Bronchus fibroblast of lung (primary cell): ENCODE measurements around the gene FAM90A26. TPM values are rescaled to one million over a fixed set of nuclear protein-coding genes. Genes with fewer than 3 reads are reported as not detected.

ENCODE experiments used
- total RNA-seq: library from RNA; depleted of rRNA; stranded (reverse); fragments of >200 nt; gene quantifications from 2 replicates; pipeline ENCODE4 v1.2.3, GENCODE V29; 2015

The FAM90A26 gene, protein sequence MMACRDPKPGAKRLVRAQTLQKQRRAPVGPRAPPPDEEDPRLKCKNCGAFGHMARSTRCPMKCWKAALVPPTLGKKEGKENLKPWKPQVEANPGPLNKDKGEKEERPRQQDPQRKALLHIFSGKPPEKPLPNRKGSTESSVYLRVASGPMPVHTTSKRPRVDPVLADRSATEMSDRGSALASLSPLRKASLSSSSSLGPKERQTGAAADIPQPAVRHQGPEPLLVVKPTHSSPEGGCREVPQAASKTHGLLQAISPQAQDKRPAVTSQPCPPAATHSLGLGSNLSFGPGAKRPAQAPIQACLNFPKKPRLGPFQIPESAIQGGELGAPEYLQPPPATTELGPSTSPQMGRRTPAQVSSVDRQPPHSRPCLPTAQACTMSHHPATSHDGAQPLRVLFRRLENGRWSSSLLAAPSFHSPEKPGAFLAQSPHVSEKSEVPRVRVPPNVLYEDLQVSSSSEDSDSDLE
- not detected in 2 replicates for total RNA-seq

DNA sequence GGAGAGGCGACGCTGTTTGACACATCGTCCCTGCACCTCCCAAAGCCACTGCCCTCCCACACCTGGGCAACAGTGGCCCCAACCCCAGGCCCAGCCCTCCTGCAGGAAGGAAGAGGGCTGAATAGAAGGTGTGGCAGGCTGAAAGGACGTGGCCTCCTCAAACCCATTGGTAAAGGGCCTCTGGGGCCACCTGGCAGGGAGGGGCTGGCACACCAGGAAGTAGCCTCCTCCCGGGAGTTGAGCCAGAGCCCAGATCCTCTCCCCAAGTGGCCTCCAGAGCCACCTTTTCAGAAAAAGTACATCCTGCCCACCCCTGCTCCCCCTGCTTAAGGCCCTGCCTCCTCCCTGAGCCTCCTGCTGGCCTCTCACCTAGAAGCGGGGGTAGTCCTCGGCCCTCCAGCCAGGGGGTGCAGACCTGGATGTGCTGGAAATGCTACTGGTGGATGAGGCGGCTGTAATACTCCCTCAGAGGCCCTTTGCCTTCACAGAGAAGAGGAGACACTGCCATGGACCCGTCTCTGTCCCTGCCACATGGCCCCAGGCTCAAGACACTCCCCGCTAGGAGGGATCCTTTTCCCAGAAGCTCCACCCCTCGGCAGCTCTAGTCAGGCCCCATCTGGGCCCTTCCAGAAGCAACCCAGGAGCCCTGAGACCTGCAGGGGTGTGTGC, at the start of gene FAM90A26:
Gene FAM90A26 (plus strand): TSS at position 619 of the 669 bp plus-strand sequence. CDS start 2,764 bp downstream, outside the sequence.

DNA sequence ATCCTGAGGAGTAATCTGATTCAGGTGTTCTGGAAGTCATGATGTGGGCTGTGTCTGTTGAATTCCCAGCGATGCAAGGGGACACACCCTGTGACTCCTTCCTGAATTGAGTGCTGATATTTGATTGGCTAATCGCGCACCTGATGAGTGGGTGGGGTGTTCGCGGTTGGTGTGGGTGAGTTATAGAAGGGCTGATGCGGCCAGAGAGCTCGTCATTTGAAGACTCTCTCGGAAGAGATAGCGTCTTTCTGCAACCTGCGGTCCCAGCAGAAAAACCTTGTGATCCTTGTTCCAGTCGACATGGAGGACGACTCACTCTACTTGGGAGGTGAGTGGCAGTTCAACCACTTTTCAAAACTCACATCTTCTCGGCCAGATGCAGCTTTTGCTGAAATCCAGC, 40.1 kb downstream of the FAM90A26 start, which contains the start of gene USP17L10:
Gene USP17L10 (plus strand): TSS at position 301 of the 400 bp plus-strand sequence. CDS start 0 bp downstream, at position 301.

DNA sequence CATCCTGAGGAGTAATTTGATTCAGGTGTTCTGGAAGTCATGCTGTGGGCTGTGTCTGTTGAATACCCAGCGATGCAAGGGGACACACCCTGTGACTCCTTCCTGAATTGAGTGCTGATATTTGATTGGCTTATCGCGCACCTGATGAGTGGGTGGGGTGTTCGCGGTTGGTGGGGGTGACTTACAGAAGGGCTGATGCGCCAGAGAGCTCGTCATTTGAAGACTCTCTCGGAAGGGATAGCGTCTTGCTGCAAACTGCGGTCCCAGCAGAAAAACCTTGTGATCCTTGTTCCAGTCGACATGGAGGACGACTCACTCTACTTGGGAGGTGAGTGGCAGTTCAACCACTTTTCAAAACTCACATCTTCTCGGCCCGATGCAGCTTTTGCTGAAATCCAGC, 44.9 kb downstream of the FAM90A26 start, which contains the start of gene USP17L11:
Gene USP17L11 (plus strand): TSS at position 301 of the 400 bp plus-strand sequence. CDS start 0 bp downstream, at position 301.

DNA sequence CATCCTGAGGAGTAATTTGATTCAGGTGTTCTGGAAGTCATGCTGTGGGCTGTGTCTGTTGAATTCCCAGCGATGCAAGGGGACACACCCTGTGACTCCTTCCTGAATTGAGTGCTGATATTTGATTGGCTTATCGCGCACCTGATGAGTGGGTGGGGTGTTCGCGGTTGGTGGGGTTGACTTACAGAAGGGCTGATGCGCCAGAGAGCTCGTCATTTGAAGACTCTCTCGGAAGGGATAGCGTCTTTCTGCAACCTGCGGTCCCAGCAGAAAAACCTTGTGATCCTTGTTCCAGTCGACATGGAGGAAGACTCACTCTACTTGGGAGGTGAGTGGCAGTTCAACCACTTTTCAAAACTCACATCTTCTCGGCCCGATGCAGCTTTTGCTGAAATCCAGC, 49.6 kb downstream of the FAM90A26 start, which contains the start of gene USP17L12:
Gene USP17L12 (plus strand): TSS at position 301 of the 400 bp plus-strand sequence. CDS start 0 bp downstream, at position 301.

DNA sequence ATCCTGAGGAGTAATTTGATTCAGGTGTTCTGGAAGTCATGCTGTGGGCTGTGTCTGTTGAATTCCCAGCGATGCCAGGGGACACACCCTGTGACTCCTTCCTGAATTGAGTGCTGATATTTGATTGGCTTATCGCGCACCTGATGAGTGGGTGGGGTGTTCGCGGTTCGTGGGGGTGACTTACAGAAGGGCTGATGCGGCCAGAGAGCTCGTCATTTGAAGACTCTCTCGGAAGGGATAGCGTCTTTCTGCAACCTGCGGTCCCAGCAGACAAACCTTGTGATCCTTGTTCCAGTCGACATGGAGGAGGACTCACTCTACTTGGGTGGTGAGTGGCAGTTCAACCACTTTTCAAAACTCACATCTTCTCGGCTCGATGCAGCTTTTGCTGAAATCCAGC, 54.4 kb downstream of the FAM90A26 start, which contains the start of gene USP17L13:
Gene USP17L13 (plus strand): TSS at position 301 of the 400 bp plus-strand sequence. CDS start 0 bp downstream, at position 301.

Other genes with a start within 250 kb of the FAM90A26 start
- gene USP17L10, start 40.2 kb downstream of the FAM90A26 start, total RNA-seq = not detected in 2 replicates
- not detected in 2 replicates for gene USP17L11, start 45.0 kb downstream of the FAM90A26 start, total RNA-seq
- not detected in 2 replicates for gene USP17L12, start 49.7 kb downstream of the FAM90A26 start, total RNA-seq
- gene USP17L13, start 54.5 kb downstream of the FAM90A26 start, total RNA-seq = not detected in 2 replicates
- gene USP17L15, start 64.0 kb downstream of the FAM90A26 start, total RNA-seq = not detected in 2 replicates
- not detected in 2 replicates for gene USP17L17, start 73.5 kb downstream of the FAM90A26 start, total RNA-seq
- gene USP17L18, start 78.2 kb downstream of the FAM90A26 start, total RNA-seq = not detected in 2 replicates
- not detected in 2 replicates for gene USP17L19, start 83.0 kb downstream of the FAM90A26 start, total RNA-seq
- gene USP17L20, start 87.7 kb downstream of the FAM90A26 start, total RNA-seq = not detected in 2 replicates
- gene USP17L21, start 92.5 kb downstream of the FAM90A26 start, total RNA-seq = not detected in 2 replicates
- gene USP17L22, start 97.2 kb downstream of the FAM90A26 start, total RNA-seq = not detected in 2 replicates
- gene USP17L24, start 154.8 kb downstream of the FAM90A26 start, total RNA-seq = not detected in 2 replicates
- not detected in 2 replicates for gene USP17L25, start 159.5 kb downstream of the FAM90A26 start, total RNA-seq
- gene USP17L26, start 164.2 kb downstream of the FAM90A26 start, total RNA-seq = not detected in 2 replicates
- not detected in 2 replicates for gene USP17L5, start 169.0 kb downstream of the FAM90A26 start, total RNA-seq
- not detected in 2 replicates for gene USP17L27, start 173.7 kb downstream of the FAM90A26 start, total RNA-seq
- gene USP17L28, start 178.5 kb downstream of the FAM90A26 start, total RNA-seq = not detected in 2 replicates
- gene USP17L29, start 183.2 kb downstream of the FAM90A26 start, total RNA-seq = not detected in 2 replicates
- not detected in 2 replicates for gene USP17L30, start 192.7 kb downstream of the FAM90A26 start, total RNA-seq